OCI-LY1 (cell line): ENCODE data around the gene LEMD3.
A peak's percentile ranks its signal among the peaks of the same experiment; 100 is the strongest.

Experiments
- H2AFZ ChIP-seq: fragments of 200-600 bp; sonication (generic), shearing (Covaris generic); 2 replicates; pipeline ENCODE4 v1.6.0; 2014; ENCODE audit warnings: antibody characterized with exemption, mild to moderate bottlenecking, low read length
- H3F3A ChIP-seq: fragments of 200-600 bp; sonication (generic), shearing (Covaris generic); 2 replicates; pipeline ENCODE4 v1.6.0; 2014; ENCODE audit warnings: mild to moderate bottlenecking, antibody characterized with exemption, low read length, moderate library complexity; ENCODE audit not compliant: insufficient read depth
- H3K27ac ChIP-seq: fragments of 200-600 bp; sonication (generic); 2 replicates; pipeline ENCODE4 v1.5.1; 2014; ENCODE audit warnings: low read length, mixed run types, mild to moderate bottlenecking, low read depth; ENCODE audit not compliant: poor library complexity, severe bottlenecking
- H3K27me3 ChIP-seq: fragments of 200-600 bp; sonication (generic); 2 replicates; pipeline ENCODE4 v1.6.0; 2014; ENCODE audit warnings: antibody characterized with exemption, mild to moderate bottlenecking, low read length, moderate library complexity; ENCODE audit not compliant: insufficient read depth
- H3K36me3 ChIP-seq: fragments of 200-600 bp; sonication (generic); 2 replicates; pipeline ENCODE4 v1.6.1; 2014; ENCODE audit warnings: mild to moderate bottlenecking, antibody characterized with exemption, low read length, moderate library complexity, mixed read lengths; ENCODE audit not compliant: insufficient read depth
- H3K4me1 ChIP-seq: fragments of 200-600 bp; sonication (generic); 2 replicates; pipeline ENCODE4 v1.5.1; 2014; ENCODE audit warnings: mild to moderate bottlenecking, low read length, moderate library complexity; ENCODE audit not compliant: insufficient read depth, severe bottlenecking
- H3K4me2 ChIP-seq: fragments of 200-600 bp; sonication (generic), shearing (Covaris generic); 2 replicates; pipeline ENCODE4 v1.6.1; 2014; ENCODE audit warnings: low read length
- H3K4me3 ChIP-seq: fragments of 200-600 bp; sonication (generic); 2 replicates; pipeline ENCODE4 v1.5.1; 2014; ENCODE audit warnings: low read length, low read depth, mild to moderate bottlenecking, mixed read lengths; ENCODE audit not compliant: poor library complexity, severe bottlenecking
- H3K79me2 ChIP-seq: fragments of 200-600 bp; shearing (Covaris generic); 2 replicates; pipeline ENCODE4 v1.6.1; 2016; ENCODE audit warnings: mixed run types, low read length, mixed read lengths; ENCODE audit not compliant: insufficient read depth
- H3K9ac ChIP-seq: fragments of 200-600 bp; sonication (generic), shearing (Covaris generic); 2 replicates; pipeline ENCODE4 v1.6.1; 2014; ENCODE audit warnings: mild to moderate bottlenecking, low read length, mixed read lengths
- H3K9me2 ChIP-seq: fragments of 200-600 bp; sonication (generic), shearing (Covaris generic); 2 replicates; pipeline ENCODE4 v1.6.1; 2014; ENCODE audit warnings: low read depth, mild to moderate bottlenecking, low read length, mixed read lengths
- H3K9me3 ChIP-seq: fragments of 200-600 bp; shearing (Covaris generic); 2 replicates; pipeline ENCODE4 v1.6.1; 2014; ENCODE audit warnings: low read length, mixed read lengths
- H4K20me1 ChIP-seq: fragments of 200-600 bp; sonication (generic), shearing (Covaris generic); 2 replicates; pipeline ENCODE4 v1.6.0; 2016; ENCODE audit warnings: mild to moderate bottlenecking, low read length; ENCODE audit not compliant: insufficient read depth
- EZH2 ChIP-seq: fragments of 200-600 bp; sonication (generic), shearing (Covaris generic); IDR thresholded peaks from 2 replicates; pipeline ENCODE4 v1.8.0; 2017; ENCODE audit warnings: borderline replicate concordance, mixed run types, mild to moderate bottlenecking, antibody characterized with exemption, low read length, moderate library complexity, mixed read lengths
- TF ChIP-seq, protein P1 (sequence below): fragments of 200-600 bp; sonication (generic), shearing (Covaris generic); IDR thresholded peaks from 2 replicates; pipeline ENCODE4 v1.5.1; 2017; ENCODE audit warnings: mild to moderate bottlenecking, antibody characterized with exemption, low read length, moderate library complexity, mixed read lengths

Gene LEMD3

DNA sequence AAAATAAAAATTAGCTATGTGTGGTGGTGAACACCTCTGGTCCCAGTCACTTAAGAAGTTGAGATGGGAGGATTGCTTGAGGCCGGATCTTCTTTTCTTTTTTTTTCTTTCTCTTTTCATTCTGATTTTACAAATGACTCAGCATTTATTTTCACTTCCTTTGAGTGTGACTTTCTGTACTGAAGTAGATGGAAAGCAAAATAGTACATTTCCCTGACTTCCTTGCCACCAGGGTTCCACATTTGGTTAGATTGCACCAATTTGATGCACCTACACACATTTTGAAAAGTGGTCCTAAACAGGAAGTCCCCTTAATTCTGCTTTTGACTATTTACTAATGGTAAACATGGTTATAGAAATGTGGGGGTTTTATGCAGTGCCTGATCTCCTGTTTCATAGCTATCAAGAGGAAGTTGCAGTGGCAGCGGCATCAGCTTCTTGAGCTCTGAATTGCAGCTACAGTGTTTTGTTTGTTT, 13.0 kb upstream of the LEMD3 start:
- TF ChIP-seq, protein P1, sequence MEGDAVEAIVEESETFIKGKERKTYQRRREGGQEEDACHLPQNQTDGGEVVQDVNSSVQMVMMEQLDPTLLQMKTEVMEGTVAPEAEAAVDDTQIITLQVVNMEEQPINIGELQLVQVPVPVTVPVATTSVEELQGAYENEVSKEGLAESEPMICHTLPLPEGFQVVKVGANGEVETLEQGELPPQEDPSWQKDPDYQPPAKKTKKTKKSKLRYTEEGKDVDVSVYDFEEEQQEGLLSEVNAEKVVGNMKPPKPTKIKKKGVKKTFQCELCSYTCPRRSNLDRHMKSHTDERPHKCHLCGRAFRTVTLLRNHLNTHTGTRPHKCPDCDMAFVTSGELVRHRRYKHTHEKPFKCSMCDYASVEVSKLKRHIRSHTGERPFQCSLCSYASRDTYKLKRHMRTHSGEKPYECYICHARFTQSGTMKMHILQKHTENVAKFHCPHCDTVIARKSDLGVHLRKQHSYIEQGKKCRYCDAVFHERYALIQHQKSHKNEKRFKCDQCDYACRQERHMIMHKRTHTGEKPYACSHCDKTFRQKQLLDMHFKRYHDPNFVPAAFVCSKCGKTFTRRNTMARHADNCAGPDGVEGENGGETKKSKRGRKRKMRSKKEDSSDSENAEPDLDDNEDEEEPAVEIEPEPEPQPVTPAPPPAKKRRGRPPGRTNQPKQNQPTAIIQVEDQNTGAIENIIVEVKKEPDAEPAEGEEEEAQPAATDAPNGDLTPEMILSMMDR: no peak
- TF ChIP-seq EZH2: no peak
- Histone ChIP-seq H2AFZ (peak overlapping the region; percentile 87), H3K4me2 (peak overlapping the region; percentile 38), H3K27me3 (peaks cover 5% of the 10 kb centered on the region), H3K9me3 (no peaks in the 10 kb centered on the region), H3K9me2 (no peaks in the 10 kb centered on the region), H3K9ac (no peak overlapping the region), H4K20me1 (no peaks in the 10 kb centered on the region), H3F3A (no peaks in the 10 kb centered on the region), H3K4me1 (peaks cover 17% of the 10 kb centered on the region), H3K79me2 (no peaks in the 10 kb centered on the region), H3K36me3 (no peaks in the 10 kb centered on the region), H3K4me3 (peak overlapping the region; percentile 4), H3K27ac (no peak overlapping the region)

DNA sequence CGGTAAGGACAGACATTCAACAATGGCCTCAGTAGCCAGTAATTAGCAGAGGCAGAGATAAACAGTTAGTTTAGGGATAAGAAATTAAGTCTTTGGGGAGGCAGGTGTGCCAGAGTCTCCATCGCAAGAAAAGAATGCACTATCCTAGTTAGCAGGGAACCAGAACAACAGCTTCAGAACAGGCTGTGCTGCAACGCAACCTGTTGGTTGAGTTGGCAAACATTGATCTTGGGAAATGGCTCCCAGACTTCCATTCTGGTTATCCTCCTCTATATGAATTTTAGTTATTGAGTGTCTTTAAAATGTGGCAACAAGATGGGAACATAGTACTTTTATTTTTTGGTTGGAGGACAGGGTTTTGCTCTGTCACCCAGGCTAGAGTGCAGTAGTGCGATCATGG, 12.3 kb upstream of the LEMD3 start:
- no peaks in the 10 kb centered on the region for H3K79me2 ChIP-seq
- no peaks in the 10 kb centered on the region for H3K9me3 ChIP-seq
- H3F3A ChIP-seq: no peaks in the 10 kb centered on the region
- H3K36me3 ChIP-seq: no peaks in the 10 kb centered on the region
- no peak overlapping the region for H3K27ac ChIP-seq
- H3K4me3 ChIP-seq: peak overlapping the region; percentile 4
- peak overlapping the region; percentile 38; the same call in 1 of the 2 replicates for H3K4me2 ChIP-seq
- no peaks in the 10 kb centered on the region for H3K9me2 ChIP-seq
- TF ChIP-seq, protein P1: no peak
- TF ChIP-seq EZH2: no peak
- peaks cover 5% of the 10 kb centered on the region for H3K27me3 ChIP-seq
- peak overlapping the region; percentile 87 for H2AFZ ChIP-seq
- no peaks in the 10 kb centered on the region for H4K20me1 ChIP-seq
- H3K9ac ChIP-seq: no peak overlapping the region
- H3K4me1 ChIP-seq: peaks cover 17% of the 10 kb centered on the region

DNA sequence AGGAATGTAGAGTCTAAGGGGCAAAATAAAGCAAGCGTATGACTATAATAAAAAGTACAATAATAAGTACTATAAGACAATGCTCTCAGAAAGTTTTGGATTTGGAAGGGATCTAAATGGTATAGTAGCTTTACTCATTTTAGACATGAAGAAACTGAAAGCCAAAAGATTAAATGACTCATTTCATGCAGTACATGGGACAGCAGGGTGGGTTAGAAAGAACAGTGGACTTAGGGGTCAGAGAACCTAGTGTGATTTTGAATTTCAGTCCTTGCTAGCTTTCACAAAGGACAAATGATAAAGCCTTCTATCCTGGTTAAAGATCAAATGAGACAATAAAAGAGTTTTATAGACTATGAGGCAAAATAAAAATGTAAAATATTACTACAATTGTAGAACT, 6.8 kb upstream of the LEMD3 start:
- no peaks in the 10 kb centered on the region for H3K9me3 ChIP-seq
- no peaks in the 10 kb centered on the region for H3F3A ChIP-seq
- H3K4me1 ChIP-seq: no peaks in the 10 kb centered on the region
- no peaks in the 10 kb centered on the region for H4K20me1 ChIP-seq
- H3K4me2 ChIP-seq: no peak overlapping the region
- H3K27me3 ChIP-seq: peaks cover 5% of the 10 kb centered on the region
- H3K27ac ChIP-seq: no peak overlapping the region
- H3K4me3 ChIP-seq: no peak overlapping the region
- H3K9me2 ChIP-seq: no peaks in the 10 kb centered on the region
- TF ChIP-seq EZH2: no peak
- TF ChIP-seq, protein P1: no peak
- H3K79me2 ChIP-seq: no peaks in the 10 kb centered on the region
- no peak overlapping the region for H2AFZ ChIP-seq
- no peak overlapping the region for H3K9ac ChIP-seq
- H3K36me3 ChIP-seq: no peaks in the 10 kb centered on the region
